ENCODE data around the gene ATP6V1B1. TPM values are rescaled to one million over a fixed set of nuclear protein-coding genes. Genes with fewer than 3 reads are reported as not detected.

The ATP6V1B1 gene
- total and polyA plus RNA-seq, 7 donors = 0.10 to 0.70 (median 0.38) TPM; not detected in 2

DNA sequence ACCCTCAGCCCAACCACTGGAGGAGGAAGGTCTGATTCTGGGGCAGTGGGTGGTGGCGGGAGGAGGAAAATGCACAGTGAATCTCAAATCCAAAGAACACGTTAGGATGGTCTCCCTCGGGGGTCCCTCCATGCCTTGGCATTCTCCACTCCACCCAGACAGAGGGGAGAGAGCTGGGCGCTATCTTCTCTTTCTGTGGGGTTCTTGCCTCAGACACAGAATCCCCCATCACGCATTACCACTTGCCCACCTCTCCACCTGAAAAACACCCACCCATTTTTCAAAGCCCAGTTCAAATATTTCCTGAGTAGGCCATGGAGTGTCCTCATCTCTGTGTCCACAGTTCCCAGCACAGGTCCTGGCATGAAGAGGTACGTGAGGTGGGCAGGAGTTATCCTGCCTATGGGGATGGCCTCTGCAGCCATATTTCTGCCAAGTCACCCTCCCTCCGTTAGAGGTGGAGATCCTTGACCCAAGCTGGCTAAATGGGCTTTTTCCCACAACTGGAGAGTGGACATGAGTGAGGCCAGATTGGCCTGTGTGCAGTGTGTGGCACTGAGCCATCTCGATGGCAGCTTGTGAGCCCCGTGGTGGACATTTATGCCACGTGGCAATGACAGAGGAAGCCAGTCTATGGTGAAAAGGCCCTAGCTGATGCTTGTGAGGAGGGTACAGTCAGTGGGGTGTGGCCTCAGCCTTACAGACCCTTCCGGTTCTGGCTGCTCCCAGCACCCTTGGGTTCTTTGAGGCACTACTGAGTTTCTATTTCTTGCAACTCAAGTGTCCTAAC, 68.5 kb downstream of the ATP6V1B1 start:
- no peak for DNase-seq
- Histone ChIP-seq H3K4me3 (no peak overlapping the region), H3K4me1 (peaks cover 5% of the 10 kb centered on the region), H3K9me3 (no peaks in the 10 kb centered on the region), H3K27me3 (ENCODE audit: insufficient read depth in 3 of 3, low read length in 2 of 3) (no peaks in the 10 kb centered on the region), H3K27ac (no peak overlapping the region), H3K36me3 (ENCODE audit: insufficient read depth in 1 of 2, low read depth in 1 of 2) (no peaks in the 10 kb centered on the region)
- WGBS, 3 donors = 71 to 76% (median 75%) methylated on average over 11 of the region's 11 CpGs
- TF ChIP-seq, protein P1, sequence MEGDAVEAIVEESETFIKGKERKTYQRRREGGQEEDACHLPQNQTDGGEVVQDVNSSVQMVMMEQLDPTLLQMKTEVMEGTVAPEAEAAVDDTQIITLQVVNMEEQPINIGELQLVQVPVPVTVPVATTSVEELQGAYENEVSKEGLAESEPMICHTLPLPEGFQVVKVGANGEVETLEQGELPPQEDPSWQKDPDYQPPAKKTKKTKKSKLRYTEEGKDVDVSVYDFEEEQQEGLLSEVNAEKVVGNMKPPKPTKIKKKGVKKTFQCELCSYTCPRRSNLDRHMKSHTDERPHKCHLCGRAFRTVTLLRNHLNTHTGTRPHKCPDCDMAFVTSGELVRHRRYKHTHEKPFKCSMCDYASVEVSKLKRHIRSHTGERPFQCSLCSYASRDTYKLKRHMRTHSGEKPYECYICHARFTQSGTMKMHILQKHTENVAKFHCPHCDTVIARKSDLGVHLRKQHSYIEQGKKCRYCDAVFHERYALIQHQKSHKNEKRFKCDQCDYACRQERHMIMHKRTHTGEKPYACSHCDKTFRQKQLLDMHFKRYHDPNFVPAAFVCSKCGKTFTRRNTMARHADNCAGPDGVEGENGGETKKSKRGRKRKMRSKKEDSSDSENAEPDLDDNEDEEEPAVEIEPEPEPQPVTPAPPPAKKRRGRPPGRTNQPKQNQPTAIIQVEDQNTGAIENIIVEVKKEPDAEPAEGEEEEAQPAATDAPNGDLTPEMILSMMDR (IDR thresholded peaks at IDR 0.05) = no peak
- intact Hi-C loops (cut with DNase I) = no loop called here
- no peak for ATAC-seq

DNA sequence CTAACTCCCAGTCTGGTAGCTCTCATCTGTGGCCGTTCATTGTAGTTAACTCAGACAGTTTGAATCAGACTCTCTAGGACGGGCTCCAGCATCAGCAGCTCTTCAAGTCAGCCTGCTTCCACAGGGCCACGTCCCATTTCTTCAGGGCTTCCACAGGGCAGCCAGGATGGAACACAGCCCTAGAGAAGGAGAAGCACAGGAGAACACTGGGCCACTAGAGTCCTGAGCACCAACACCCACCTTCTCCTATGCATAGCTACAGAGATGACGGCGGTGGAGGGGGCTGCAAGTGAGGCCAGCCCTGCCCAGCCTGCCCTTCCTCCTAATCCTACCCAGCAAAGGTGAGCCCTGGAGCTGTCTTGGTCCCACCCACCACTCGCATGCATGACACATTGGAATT, 69.2 kb downstream of the ATP6V1B1 start:
- Histone ChIP-seq H3K4me1 (peaks cover 5% of the 10 kb centered on the region), H3K27me3 (ENCODE audit: insufficient read depth in 3 of 3, low read length in 2 of 3) (no peaks in the 10 kb centered on the region), H3K9me3 (no peaks in the 10 kb centered on the region), H3K4me3 (no peak overlapping the region), H3K27ac (no peak overlapping the region), H3K36me3 (ENCODE audit: insufficient read depth in 1 of 2, low read depth in 1 of 2) (no peaks in the 10 kb centered on the region)
- intact Hi-C loops (cut with DNase I) = no loop called here
- TF ChIP-seq, protein P1 (IDR thresholded peaks at IDR 0.05) = no peak
- WGBS, 3 donors = 82 to 86% (median 85%) methylated on average over 6 of the region's 6 CpGs
- no peak for ATAC-seq
- DNase-seq = no peak

GRCh38 chr2:71005271-71006202, 69.8 kb downstream of the ATP6V1B1 start:
- ATAC-seq (no peak), DNase-seq (no peak)
- H3K9me3 ChIP-seq = no peaks in the 10 kb centered on the region
- peaks cover 0 to 3% (median 0%) of the 10 kb centered on the region in 3 donors for H3K27me3 ChIP-seq (ENCODE audit: insufficient read depth in 3 of 3, low read length in 2 of 3)
- H3K4me3 ChIP-seq = no peak overlapping the region
- TF ChIP-seq, protein P1 (IDR thresholded peaks at IDR 0.05) = no peak
- 69 to 80% (median 77%) methylated on average over 10 of the region's 10 CpGs for WGBS, 3 donors
- no peak overlapping the region for H3K27ac ChIP-seq
- no peaks in the 10 kb centered on the region for H3K36me3 ChIP-seq (ENCODE audit: insufficient read depth in 1 of 2, low read depth in 1 of 2)
- H3K4me1 ChIP-seq = peaks cover 4% of the 10 kb centered on the region
- intact Hi-C loops (cut with DNase I) = no loop called here

DNA sequence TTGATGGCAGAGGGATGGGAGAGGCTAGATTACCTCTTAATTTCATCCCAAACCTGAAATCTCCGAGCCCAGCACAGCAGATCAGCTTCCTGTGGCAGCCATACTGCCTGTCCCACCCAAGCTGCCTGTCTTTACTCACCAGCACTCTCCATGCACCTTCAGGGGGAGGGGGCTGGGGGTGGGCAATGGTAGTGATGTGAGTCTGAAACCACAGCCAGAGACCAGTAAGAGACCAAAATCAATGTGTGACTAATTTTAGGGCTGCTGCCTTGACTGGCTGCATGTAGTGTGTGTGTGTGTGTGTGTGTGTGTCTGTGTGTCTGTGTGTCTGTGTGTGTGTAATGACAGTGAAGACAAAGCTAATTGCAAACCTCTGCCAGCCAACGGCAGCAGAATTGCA, 70.6 kb downstream of the ATP6V1B1 start:
- H3K4me3 ChIP-seq = no peak overlapping the region
- H3K36me3 ChIP-seq (ENCODE audit: insufficient read depth in 1 of 2, low read depth in 1 of 2) = no peaks in the 10 kb centered on the region
- ATAC-seq (no peak), DNase-seq (no peak)
- no peak overlapping the region for H3K27ac ChIP-seq
- intact Hi-C loops (cut with DNase I) = no loop called here
- no peaks in the 10 kb centered on the region for H3K9me3 ChIP-seq
- 43 to 46% (median 45%) methylated on average over 2 of the region's 2 CpGs for WGBS, 3 donors
- H3K4me1 ChIP-seq = no peaks in the 10 kb centered on the region
- H3K27me3 ChIP-seq (ENCODE audit: insufficient read depth in 3 of 3, low read length in 2 of 3) = peaks cover 0 to 7% (median 0%) of the 10 kb centered on the region in 3 donors
- TF ChIP-seq, protein P1 (IDR thresholded peaks at IDR 0.05) = no peak

Measured in psoas muscle (tissue), 8 donors.